ENCODE data around the gene JPH3. TPM values are rescaled to one million over a fixed set of nuclear protein-coding genes. Genes with fewer than 3 reads are reported as not detected.

JPH3 gene
- total RNA-seq, 2 donors from 2014 or later: 37.0 to 39.1 TPM

- no peak for DNase-seq
Observed at GRCh38 chr16:87626401-87626800, 24.1 kb downstream of the JPH3 start.

GRCh38 chr16:87626905-87627304 lies 24.6 kb downstream of the JPH3 start:
- Histone ChIP-seq H3K9ac (ENCODE audit: extremely low read depth, low read length, poor library complexity, severe bottlenecking) (no peak overlapping the region), H3K9me3 (ENCODE audit: control insufficient read depth, low read length) (peaks cover 10% of the 10 kb centered on the region), H3K36me3 (ENCODE audit: control insufficient read depth, insufficient read depth, low read length) (no peaks in the 10 kb centered on the region), H3K27ac (ENCODE audit: low read depth, low read length) (no peak overlapping the region), H3K4me1 (ENCODE audit: control insufficient read depth, insufficient read depth, low read length) (no peaks in the 10 kb centered on the region), H3K27me3 (ENCODE audit: control insufficient read depth, insufficient read depth, low read length, poor library complexity, severe bottlenecking) (no peaks in the 10 kb centered on the region), H3K4me3 (ENCODE audit: low read length) (no peak overlapping the region)
- Mint-ChIP-seq H3K4me3 (no peak overlapping the region), H3K36me3 (ENCODE audit: low read depth) (no peaks in the 10 kb centered on the region), H3K4me1 (no peaks in the 10 kb centered on the region), H3K27me3 (ENCODE audit: insufficient read depth) (no peaks in the 10 kb centered on the region), H3K9me3 (peaks cover 6% of the 10 kb centered on the region), H3K27ac (no peak overlapping the region)
- no peak for TF ChIP-seq CTCF (conservative IDR thresholded peaks at IDR 0.05)
- DNase-seq: no peak
- WGBS, 2 experiments (ENCODE audit: insufficient coverage in 1 of 2, insufficient read length in 1 of 2): 80 to 91% methylated on average over 6 of the region's 6 CpGs

More at GRCh38 chr16:87626401-87626800, 24.1 kb downstream of the JPH3 start:
- Histone ChIP-seq H3K36me3 (ENCODE audit: control insufficient read depth, insufficient read depth, low read length) (no peaks in the 10 kb centered on the region), H3K9me3 (ENCODE audit: control insufficient read depth, low read length) (peaks cover 9% of the 10 kb centered on the region), H3K9ac (ENCODE audit: extremely low read depth, low read length, poor library complexity, severe bottlenecking) (no peak overlapping the region), H3K27me3 (ENCODE audit: control insufficient read depth, insufficient read depth, low read length, poor library complexity, severe bottlenecking) (no peaks in the 10 kb centered on the region), H3K4me3 (ENCODE audit: low read length) (no peak overlapping the region), H3K4me1 (ENCODE audit: control insufficient read depth, insufficient read depth, low read length) (no peaks in the 10 kb centered on the region), H3K27ac (ENCODE audit: low read depth, low read length) (no peak overlapping the region)
- TF ChIP-seq CTCF (conservative IDR thresholded peaks at IDR 0.05): no peak
- Mint-ChIP-seq H3K27ac (no peak overlapping the region), H3K4me1 (no peaks in the 10 kb centered on the region), H3K27me3 (ENCODE audit: insufficient read depth) (no peaks in the 10 kb centered on the region), H3K9me3 (peaks cover 2% of the 10 kb centered on the region), H3K36me3 (ENCODE audit: low read depth) (no peaks in the 10 kb centered on the region), H3K4me3 (no peak overlapping the region)
- 91 to 94% methylated on average over 6 to 13 of the region's 14 CpGs for WGBS, 2 experiments (ENCODE audit: insufficient coverage in 1 of 2, insufficient read length in 1 of 2)

GRCh38 chr16:87627542-87628245 lies 25.4 kb downstream of the JPH3 start:
- Mint-ChIP-seq H3K4me1 (no peaks in the 10 kb centered on the region), H3K4me3 (no peak overlapping the region), H3K9me3 (peaks cover 6% of the 10 kb centered on the region), H3K27me3 (ENCODE audit: insufficient read depth) (no peaks in the 10 kb centered on the region), H3K36me3 (ENCODE audit: low read depth) (no peaks in the 10 kb centered on the region), H3K27ac (no peak overlapping the region)
- no peak for TF ChIP-seq CTCF (conservative IDR thresholded peaks at IDR 0.05)
- peaks cover 10% of the 10 kb centered on the region for H3K9me3 ChIP-seq (ENCODE audit: control insufficient read depth, low read length)
- no peaks in the 10 kb centered on the region for H3K27me3 ChIP-seq (ENCODE audit: control insufficient read depth, insufficient read depth, low read length, poor library complexity, severe bottlenecking)
- no peaks in the 10 kb centered on the region for H3K4me1 ChIP-seq (ENCODE audit: control insufficient read depth, insufficient read depth, low read length)
- WGBS, 2 experiments (ENCODE audit: insufficient coverage in 1 of 2, insufficient read length in 1 of 2): 94% methylated on average over 7 to 14 of the region's 14 CpGs
- no peak overlapping the region for H3K4me3 ChIP-seq (ENCODE audit: low read length)
- no peak overlapping the region for H3K27ac ChIP-seq (ENCODE audit: low read depth, low read length)
- H3K36me3 ChIP-seq (ENCODE audit: control insufficient read depth, insufficient read depth, low read length): no peaks in the 10 kb centered on the region
- DNase-seq: no peak
- H3K9ac ChIP-seq (ENCODE audit: extremely low read depth, low read length, poor library complexity, severe bottlenecking): no peak overlapping the region

Data from endodermal cell (in vitro differentiated cells).